MG63 (cell line): ENCODE results near the gene PFKP. TPM values are rescaled to one million over a fixed set of nuclear protein-coding genes. Genes with fewer than 3 reads are reported as not detected.
A peak's percentile ranks its signal among the peaks of the same experiment; 100 is the strongest.
"Not testable (repeated sequence)": the region's sequence is repeated elsewhere in the genome, so short reads cannot be mapped to it uniquely, and the experiment has no call there.

Source experiments
- DNase-seq: peaks from one replicate; pipeline ENCODE4 v3.0.0-alpha.2; 2020
- H3K27me3 ChIP-seq: fragments of 250-450 bp; sonication (Bioruptor Pico); 2 replicates; pipeline ENCODE4 v1.5.1; 2020; ENCODE audit warnings: mild to moderate bottlenecking, moderate library complexity
- H3K36me3 ChIP-seq: fragments of 250-450 bp; sonication (Bioruptor Pico); 2 replicates; pipeline ENCODE4 v1.5.1; 2020; ENCODE audit warnings: mild to moderate bottlenecking, moderate library complexity
- H3K4me3 ChIP-seq: fragments of 250-450 bp; sonication (Bioruptor Pico); 2 replicates; pipeline ENCODE4 v1.5.1; 2020; ENCODE audit warnings: mild to moderate bottlenecking, moderate library complexity
- H3K9me3 ChIP-seq: fragments of 250-450 bp; sonication (Bioruptor Pico); 2 replicates; pipeline ENCODE4 v1.5.1; 2020; ENCODE audit warnings: mild to moderate bottlenecking, moderate library complexity
- total RNA-seq: library from RNA; depleted of rRNA; stranded (reverse); fragments of >200 nt; shearing (Covaris generic); gene quantifications from 2 replicates; pipeline ENCODE4 v1.2.3, GENCODE V29; 2014; ENCODE audit warnings: low replicate concordance; rRNA removed

PFKP gene
- total RNA-seq, 1 experiment from 2014 or later: 183 TPM

GRCh38 chr10:3171488-3171887 lies 104.1 kb downstream of the PFKP start:
- not testable (repeated sequence) for H3K27me3 ChIP-seq, DNase-seq

GRCh38 chr10:3172081-3172445 lies 104.7 kb downstream of the PFKP start:
- peaks cover 9% of the 10 kb centered on the region for H3K27me3 ChIP-seq
- H3K9me3 ChIP-seq: no peaks in the 10 kb centered on the region
- DNase-seq: peak; percentile 28
- H3K4me3 ChIP-seq: peak overlapping the region; percentile 90
- peaks cover 20% of the 10 kb centered on the region for H3K36me3 ChIP-seq

More at GRCh38 chr10:3171488-3171887, 104.1 kb downstream of the PFKP start:
- Histone ChIP-seq H3K4me3 (peak overlapping the region; percentile 90), H3K36me3 (peaks cover 25% of the 10 kb centered on the region)
- not testable (repeated sequence) for H3K9me3 ChIP-seq

GRCh38 chr10:3172446-3173170 lies 105.3 kb downstream of the PFKP start, which contains the start of gene PITRM1:
Gene PITRM1 (minus strand): TSS chr10:3172782. CDS start chr10:3172772, 10 bp downstream.
- Histone ChIP-seq H3K9me3 (no peaks in the 10 kb centered on the region), H3K36me3 (peaks cover 18% of the 10 kb centered on the region), H3K27me3 (peaks cover 10% of the 10 kb centered on the region), H3K4me3 (peak within 1 kb of the TSS; percentile 90)
- DNase-seq: peak; percentile 99

GRCh38 chr10:3173171-3173878 lies 106.0 kb downstream of the PFKP start:
- peak overlapping the region; percentile 47 for H3K4me3 ChIP-seq
- no peaks in the 10 kb centered on the region for H3K9me3 ChIP-seq
- DNase-seq: no peak
- peaks cover 12% of the 10 kb centered on the region for H3K27me3 ChIP-seq
- H3K36me3 ChIP-seq: peaks cover 17% of the 10 kb centered on the region

- Histone ChIP-seq H3K36me3 (no peaks in the 10 kb centered on the region), H3K9me3 (no peaks in the 10 kb centered on the region), H3K27me3 (peaks cover 25% of the 10 kb centered on the region), H3K4me3 (no peak overlapping the region)
- DNase-seq: no peak
Observed at GRCh38 chr10:3178042-3178441, 110.7 kb downstream of the PFKP start.

GRCh38 chr10:3179174-3179573 lies 111.8 kb downstream of the PFKP start:
- no peak for DNase-seq
- H3K36me3 ChIP-seq: no peaks in the 10 kb centered on the region
- no peak overlapping the region for H3K4me3 ChIP-seq

GRCh38 chr10:3180355-3181025 lies 113.1 kb downstream of the PFKP start:
- no peaks in the 10 kb centered on the region for H3K36me3 ChIP-seq
- H3K4me3 ChIP-seq: no peak overlapping the region
- H3K27me3 ChIP-seq: peaks cover 28% of the 10 kb centered on the region
- no peaks in the 10 kb centered on the region for H3K9me3 ChIP-seq
- no peak for DNase-seq

More at GRCh38 chr10:3179174-3179573, 111.8 kb downstream of the PFKP start:
- Histone ChIP-seq H3K27me3 (peaks cover 28% of the 10 kb centered on the region), H3K9me3 (no peaks in the 10 kb centered on the region)

- H3K27me3 ChIP-seq: peaks cover 11% of the 10 kb centered on the region
- DNase-seq: no peak
- no peaks in the 10 kb centered on the region for H3K36me3 ChIP-seq
- no peak overlapping the region for H3K4me3 ChIP-seq
- H3K9me3 ChIP-seq: no peaks in the 10 kb centered on the region
Observed at GRCh38 chr10:3185386-3185785, 118.0 kb downstream of the PFKP start.

GRCh38 chr10:3186368-3186767 lies 119.0 kb downstream of the PFKP start:
- H3K36me3 ChIP-seq: no peaks in the 10 kb centered on the region
- no peak for DNase-seq
- H3K27me3 ChIP-seq: peaks cover 11% of the 10 kb centered on the region
- no peak overlapping the region for H3K4me3 ChIP-seq
- H3K9me3 ChIP-seq: no peaks in the 10 kb centered on the region

Other genes with a start within 250 kb of the PFKP start
- gene PITRM1, start 105.2 kb downstream of the PFKP start, total RNA-seq: 61.2 and 85.3 TPM in 2 replicates